Panc1 (cell line): Measurements from ENCODE around the gene PIH1D1.

Experiments
- CTCF ChIP-seq: fragments of 450-650 bp; IDR thresholded peaks from 2 replicates; pipeline ENCODE4 v1.5.1; 2017; ENCODE audit warnings: mild to moderate bottlenecking
- POLR2AphosphoS5 ChIP-seq: IDR thresholded peaks from 2 replicates; pipeline ENCODE4 v1.6.1; 2012; ENCODE audit warnings: mild to moderate bottlenecking, low read depth, low read length, moderate library complexity
- REST ChIP-seq, 2 experiments: IDR thresholded peaks; 2 replicates each; pipeline ENCODE4 v1.6.1; 2011 to 2012; ENCODE audit warnings: low read depth in 2 of 2, control low read depth in 1 of 2, low read length in 1 of 2, mild to moderate bottlenecking in 1 of 2, moderate library complexity in 1 of 2; ENCODE audit not compliant: insufficient read depth in 1 of 2
- SIN3A ChIP-seq: IDR thresholded peaks from 2 replicates; pipeline ENCODE4 v1.6.1; 2012; ENCODE audit warnings: low read depth, mild to moderate bottlenecking, low read length, moderate library complexity, borderline replicate concordance; ENCODE audit not compliant: insufficient read depth

DNA sequence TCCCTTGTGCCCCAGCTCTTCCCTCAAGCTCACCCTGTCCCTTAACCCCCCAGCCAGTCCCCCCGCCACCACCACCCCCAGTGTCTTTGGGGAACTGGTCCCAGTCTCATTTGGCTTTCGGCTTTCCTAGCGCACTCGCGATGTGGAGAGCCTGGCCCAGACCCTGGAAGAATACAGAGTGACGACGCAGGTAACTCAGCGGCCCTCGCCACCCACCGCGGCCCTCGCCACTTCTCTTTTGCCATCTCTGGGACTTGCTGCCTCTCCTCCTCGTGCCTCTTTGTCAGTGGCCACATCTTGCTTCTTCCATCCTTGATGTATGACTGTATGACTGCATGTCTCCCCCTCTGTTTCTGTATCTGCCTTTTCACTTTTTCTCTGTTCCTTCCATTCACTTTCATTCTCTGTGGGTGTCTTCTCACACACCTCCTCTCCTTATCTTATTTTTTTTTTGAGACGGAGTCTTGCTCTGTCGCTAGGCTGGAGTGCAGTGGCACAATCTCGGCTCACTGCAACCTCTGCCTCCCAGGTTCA lies 44.1 kb downstream of the PIH1D1 start:
- TF ChIP-seq POLR2AphosphoS5, result no peak
- no peak for TF ChIP-seq CTCF
- TF ChIP-seq SIN3A, result no peak
- no peak for TF ChIP-seq REST (IDR thresholded peaks at IDR 0.05; ENCODE audit: insufficient read depth in 1 of 2, low read depth in 2 of 2, low read length in 1 of 2)
